ENCODE data around the gene ADAM12. TPM values are rescaled to one million over a fixed set of nuclear protein-coding genes. Genes with fewer than 3 reads are reported as not detected.

The ADAM12 gene
- polyA plus RNA-seq, 3 donors, result 25.6 to 27.1 (median 26.1) TPM

DNA sequence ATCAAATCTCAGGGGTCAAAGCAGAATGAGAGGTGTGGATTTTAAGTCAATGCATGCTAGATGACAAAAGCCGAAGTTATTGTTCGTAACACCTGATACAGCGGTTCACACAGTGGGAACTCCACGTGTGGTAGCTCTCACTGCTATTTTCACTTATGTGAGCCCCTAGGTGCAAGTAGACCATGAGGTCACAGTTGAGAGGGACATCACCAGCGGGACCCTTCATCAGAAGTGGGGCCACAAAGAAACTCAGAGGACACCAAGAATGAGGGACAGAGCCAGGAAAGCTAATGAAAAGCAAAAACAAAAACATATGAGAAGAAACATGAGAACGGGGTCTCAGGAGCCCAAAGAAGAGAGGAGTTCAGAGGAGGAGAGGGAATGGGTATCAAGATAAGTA lies 63.5 kb downstream of the ADAM12 start:
- DNase-seq (ENCODE audit: low read depth in 3 of 3, low spot score in 2 of 3), result no peak

DNA sequence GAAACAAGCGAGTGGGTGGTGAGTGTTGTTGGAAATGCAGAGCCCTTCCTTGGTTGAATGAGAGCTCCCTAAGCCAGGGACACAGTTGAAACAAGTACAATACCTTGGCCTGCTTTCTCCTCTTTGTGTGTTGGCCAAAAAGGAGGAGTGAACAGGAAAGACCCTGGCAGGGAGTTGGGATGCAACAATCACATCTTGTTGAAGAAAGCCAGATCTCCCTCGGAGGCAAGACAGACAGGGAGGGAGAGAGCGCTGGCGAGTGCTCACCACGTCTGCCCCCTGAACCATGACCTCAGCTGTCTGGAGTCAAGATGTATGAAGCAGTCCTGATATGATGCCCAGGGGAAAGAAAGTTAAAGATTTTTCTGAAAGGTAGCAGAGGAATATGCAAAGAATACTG lies 66.8 kb downstream of the ADAM12 start:
- no peak for DNase-seq (ENCODE audit: low read depth in 3 of 3, low spot score in 2 of 3)

DNA sequence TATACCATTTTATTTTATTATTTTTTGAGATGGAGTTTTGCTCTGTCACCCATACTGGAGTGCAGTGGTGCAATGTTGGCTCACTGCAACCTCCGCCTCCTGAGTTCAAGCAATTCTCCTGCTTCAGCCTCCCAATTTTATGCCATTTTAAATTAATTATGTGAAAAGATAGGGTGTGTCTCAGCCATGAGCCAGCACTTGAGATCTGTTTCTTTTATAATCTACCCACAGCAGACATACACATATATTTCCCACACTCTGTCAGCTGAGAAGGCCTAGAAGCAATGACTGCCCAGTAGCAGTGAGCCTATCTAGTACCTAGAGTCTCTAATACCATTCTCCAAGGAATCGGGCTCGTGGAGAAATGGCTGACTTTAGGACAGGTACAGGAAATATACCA lies 70.5 kb downstream of the ADAM12 start:
- no peak for DNase-seq (ENCODE audit: low read depth in 3 of 3, low spot score in 2 of 3)

DNA sequence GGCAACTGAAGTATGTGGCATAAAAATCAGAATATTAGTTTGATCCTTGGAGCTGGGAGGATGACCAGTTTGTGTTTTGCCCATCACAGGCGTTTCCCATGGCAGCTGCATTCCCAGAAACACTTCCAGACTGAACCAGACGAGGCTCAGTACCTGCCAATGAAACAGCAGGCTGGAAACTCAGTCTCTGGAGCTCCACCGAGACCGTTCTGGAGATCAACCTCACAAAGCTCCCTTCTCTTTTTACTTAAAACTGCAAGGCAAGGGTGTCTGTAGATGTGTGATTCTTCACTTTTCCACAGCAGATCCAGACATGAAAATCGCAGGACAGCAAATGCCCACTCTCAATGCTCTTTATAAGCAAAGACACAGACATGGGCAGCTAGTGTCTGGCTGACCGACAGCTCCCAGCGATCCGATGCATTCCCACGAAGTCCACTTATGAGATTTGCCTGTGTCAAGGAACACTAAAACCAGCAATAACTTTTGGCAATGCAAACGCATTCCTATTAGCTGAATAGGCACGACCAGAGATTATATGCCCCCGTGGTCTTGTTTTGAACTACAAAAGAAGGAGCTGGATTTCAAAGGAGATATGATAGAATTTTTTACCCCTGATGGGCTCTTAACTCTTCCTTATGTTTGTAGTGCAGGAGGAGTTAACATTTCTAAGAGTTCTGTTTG lies 72.6 kb downstream of the ADAM12 start:
- no peak for DNase-seq (ENCODE audit: low read depth in 3 of 3, low spot score in 2 of 3)

DNA sequence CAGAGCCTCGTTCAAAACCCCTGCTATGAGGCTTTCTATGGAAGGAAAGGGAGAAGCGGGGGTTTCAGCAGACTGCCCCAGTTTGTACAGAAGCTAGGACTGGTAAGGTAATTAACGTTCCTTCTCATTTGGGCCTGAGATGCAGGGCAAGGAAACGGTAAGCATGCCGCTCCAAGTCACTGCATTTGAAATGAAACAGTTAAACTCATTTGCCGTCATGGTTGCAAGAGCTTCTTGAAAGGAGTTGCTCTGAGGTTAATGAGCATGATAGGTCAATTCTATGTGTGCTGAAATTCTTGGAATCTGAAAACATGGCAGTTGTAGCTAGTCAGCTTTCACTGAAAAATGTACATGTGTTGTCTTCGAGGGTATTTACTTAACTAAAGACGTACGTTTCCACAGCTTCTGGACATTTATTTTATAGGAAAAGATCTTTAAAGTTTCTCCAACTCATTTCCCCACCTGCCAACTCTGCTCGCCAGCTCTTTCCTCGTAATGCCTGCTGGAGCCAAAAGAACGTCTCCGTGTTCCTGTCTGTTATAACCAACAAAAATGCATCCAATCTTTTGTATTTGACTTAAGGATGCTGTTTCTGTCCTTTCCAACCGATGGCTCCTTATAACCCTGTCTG lies 73.3 kb downstream of the ADAM12 start:
- no peak for DNase-seq (ENCODE audit: low read depth in 3 of 3, low spot score in 2 of 3)

DNA sequence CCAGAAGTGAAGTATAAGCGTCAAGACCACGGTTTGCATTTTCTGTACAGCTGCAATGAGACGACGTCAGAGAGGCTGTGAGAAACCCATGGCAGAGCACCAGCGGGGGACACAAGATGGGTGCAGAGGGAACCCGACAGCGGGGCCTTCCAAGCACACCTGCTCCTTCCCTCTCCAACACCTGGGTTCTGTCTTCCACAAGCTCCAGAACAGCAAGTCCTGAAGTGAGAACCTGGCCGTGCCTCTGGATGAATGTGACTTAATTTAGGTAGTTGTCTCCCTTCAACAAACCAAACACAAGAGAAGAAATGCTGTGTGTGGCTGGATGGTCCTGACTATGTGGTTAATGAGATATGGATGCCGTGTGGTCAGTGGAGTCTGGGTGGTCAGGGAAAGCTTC lies 76.1 kb downstream of the ADAM12 start:
- DNase-seq (ENCODE audit: low read depth in 3 of 3, low spot score in 2 of 3), result no peak

DNA sequence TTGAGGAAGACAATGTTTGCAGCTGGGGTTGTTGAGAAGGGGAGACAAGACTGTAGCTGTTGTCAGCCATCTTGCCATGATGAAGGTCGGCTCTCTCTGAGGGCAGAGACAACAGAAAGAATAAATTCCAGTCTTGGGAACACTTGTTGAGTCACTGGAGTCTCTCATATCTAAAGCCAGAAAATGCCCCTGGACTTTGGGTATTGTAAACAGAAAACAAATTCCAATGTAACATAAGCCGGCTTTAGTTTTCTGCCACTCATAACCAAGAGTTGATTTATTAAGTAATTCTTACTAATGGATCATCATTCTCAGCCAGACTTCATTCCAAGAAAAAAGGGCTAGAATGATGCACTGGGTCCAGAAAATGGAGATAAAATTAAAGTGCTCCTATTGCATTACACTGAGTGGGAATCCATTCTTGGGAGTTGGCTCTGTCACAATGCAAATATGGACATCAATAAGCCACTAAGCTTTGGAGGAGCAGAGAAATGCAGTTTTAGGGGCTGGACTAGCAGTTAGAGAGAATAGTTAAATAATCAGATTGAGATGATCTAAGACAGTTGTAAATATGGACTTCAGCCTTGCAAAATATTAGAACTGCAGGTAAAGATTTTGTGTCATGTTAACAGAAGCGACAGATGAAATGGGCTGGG lies 78.9 kb downstream of the ADAM12 start:
- DNase-seq (ENCODE audit: low read depth in 3 of 3, low spot score in 2 of 3), result no peak

DNA sequence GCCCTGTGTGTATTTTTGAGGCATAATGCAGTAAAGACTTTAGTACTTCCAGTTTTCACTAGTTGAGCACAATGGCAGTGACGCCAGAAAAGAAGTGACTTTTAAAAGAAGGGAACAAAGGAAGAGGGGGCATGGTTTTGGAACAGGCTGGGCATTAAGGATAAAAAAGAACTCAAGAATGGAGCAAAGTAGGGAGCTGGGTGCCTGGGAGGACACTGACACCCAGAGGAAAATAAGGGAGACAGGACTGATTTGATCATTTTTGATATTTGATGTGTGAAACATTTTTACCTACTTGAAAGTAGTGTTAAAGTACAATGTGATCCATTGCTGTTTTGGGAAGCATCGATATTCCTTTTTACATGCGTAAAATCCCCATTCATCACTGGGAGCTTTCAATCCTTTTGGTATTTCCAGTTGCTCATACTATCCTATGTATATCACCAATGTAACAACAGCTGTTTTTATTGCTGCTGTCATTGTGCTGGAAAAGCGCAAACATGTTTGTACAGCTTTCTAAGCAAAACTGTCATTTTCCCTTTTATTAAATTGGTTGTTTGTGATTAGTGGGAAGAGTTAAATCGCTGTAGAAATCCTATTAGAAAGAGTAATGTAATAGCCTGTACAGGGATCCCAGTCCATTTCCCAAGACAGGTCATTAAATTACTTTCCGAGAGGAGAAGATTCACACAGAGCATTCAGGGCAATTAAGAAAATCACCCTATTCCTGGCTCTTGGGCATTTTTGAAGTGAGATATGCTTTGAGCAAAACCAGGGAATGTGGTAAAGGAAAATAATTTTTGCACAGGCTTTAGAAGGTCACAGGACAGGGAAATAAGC lies 85.2 kb downstream of the ADAM12 start:
- DNase-seq (ENCODE audit: low read depth in 3 of 3, low spot score in 2 of 3), result no peak

DNA sequence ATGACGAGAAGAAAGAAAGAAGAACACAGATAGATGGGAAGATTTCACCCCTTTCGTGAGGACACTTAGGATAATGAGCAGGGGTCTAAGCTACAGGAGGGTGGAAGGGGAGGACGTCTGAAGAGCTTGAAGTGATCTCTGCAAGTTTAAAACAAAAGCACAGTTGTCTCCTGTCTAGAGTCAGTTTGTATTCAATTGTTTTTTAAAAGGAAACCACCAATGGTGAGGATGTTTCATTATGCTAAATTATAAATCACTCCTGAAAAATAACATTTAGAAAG lies 85.9 kb downstream of the ADAM12 start:
- DNase-seq (ENCODE audit: low read depth in 3 of 3, low spot score in 2 of 3), result no peak

DNA sequence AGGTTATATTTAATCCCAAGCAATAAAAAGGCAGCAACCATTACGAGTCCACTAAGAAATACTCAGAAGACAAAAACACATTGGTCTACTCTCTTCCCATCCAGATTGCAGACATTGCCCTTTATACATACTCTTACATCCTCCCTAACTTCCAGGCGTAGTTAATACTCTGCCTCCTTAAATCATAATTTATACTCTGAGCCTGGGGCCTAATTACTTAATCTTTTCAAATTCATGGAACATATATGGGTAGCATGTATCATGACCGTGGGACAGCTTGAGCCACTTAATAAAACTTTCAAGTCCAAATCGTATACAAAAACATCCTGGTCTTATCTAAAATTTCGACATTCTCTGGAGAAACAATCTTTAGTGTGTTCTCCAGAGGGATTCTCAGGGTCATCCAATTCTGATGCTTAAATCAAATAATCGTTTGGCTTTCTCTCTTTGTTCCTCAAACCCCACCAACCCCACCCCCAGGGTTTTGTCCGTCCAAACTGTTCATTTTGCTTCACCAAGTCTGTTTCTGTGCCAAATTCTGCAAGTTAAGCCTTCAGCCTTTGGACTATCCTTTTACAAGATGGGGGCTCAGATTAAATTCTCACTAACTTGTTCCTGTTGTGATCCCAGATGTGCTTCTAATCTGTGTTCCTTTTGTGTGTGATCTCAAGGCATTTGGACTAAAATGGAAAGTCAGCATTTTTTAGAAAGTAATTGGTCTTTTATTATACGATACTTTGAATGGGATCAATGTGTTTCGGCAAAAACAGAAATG lies 86.4 kb downstream of the ADAM12 start:
- DNase-seq (ENCODE audit: low read depth in 3 of 3, low spot score in 2 of 3), result no peak

DNA sequence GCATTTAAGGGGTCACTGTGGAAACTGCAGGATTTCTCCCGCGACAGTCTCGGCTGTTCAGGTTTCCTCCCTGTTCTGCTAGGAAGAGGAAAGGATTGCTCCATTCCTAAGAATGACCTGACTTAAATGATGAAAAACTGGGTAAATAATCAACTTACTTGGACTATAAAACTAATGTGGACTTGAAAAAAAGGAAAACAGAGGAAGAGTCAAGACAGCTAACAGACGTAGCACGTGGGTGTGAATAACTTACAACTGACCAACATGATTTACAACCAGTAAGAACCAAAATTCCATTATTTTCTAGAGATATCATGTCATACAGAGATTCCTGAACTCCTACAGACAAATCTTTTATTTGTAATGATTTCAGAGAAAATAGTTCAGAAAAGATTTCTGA lies 93.8 kb downstream of the ADAM12 start:
- no peak for DNase-seq (ENCODE audit: low read depth in 3 of 3, low spot score in 2 of 3)

DNA sequence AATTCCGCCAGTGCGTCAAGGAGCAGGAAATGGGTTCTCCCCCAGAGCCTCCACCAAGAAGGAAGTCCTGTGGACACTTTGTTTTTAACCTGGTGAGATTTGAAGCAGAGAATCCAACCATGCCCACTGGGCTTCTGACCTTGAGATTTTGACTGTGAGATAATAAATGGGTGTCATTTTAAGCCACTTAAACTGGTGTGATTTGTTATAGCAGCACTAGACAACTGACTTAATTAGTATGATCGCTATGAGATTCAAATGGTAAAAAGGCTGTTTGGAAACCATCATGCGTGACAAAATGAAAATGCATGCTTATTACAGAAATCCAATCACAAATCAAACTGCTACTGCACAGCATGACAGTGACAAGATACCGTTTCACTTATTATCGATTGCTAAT lies 98.0 kb downstream of the ADAM12 start:
- DNase-seq (ENCODE audit: low read depth in 3 of 3, low spot score in 2 of 3), result no peak

DNA sequence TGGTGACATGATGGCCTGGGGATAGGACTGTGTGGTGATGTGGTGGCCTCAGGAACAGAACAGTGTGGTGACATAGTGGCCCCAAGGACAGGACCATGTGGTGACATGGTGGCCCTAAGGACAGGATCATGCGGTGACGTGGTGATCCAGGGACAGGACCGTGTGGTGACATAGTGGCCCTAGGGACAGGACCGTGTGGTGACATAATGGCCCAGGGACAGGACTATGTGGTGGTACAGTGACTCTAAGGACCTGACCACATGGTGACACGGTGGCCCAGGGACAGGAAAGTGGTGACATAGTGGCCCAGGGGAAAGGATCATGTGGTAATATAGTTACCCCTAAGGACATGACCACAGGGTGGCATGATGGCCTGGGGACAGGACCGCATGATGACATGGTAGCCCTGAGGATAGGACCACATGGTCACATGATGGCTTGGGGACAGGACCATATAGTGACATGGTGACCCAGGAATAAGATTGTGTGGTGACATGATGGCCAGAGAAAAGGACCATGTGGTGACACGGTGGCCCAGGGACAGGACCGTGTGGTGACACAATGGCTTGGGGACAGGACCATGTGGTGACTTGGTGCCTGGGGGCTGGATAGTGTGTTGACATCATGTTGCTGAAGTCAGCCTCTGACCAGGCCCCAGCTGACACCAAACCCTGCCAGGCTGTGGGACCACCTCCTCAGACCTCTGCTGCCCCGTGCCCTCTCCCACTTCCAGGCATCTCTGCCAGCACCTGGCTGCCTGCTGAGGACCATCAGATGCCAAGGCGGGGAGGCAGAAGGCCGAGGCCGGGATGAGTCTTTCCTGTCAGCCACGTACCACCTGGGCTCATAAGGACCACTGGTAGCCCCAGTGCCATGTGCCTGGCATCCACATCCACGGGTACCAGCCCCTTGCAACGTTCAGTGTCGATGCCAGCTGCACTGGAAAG lies 99.5 kb downstream of the ADAM12 start:
- no peak for DNase-seq (ENCODE audit: low read depth in 3 of 3, low spot score in 2 of 3)

DNA sequence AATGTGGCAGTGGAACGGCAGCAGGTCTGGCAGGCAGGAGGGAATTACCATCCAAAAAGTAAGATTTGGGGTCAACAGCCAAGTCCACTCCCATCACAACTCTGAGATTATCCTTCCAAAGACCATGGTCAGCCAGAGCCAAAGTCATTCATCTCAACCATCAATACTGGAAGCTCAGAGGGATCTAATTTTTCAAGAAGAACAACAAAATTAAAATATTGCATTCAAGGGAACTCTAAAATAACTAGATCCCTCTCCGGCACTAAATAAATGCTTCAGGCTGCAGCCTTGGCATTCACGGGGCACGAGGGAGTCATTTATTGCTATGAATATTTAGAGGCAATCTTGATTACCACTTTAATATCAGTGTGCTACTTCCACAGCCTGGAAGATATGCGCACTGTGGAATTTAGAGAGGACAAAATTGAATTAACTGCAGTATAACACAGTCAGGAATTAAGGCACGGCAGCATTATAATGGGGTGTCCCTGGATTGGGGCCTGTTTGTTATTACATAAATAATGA lies 102.0 kb downstream of the ADAM12 start:
- DNase-seq (ENCODE audit: low read depth in 3 of 3, low spot score in 2 of 3), result no peak

DNA sequence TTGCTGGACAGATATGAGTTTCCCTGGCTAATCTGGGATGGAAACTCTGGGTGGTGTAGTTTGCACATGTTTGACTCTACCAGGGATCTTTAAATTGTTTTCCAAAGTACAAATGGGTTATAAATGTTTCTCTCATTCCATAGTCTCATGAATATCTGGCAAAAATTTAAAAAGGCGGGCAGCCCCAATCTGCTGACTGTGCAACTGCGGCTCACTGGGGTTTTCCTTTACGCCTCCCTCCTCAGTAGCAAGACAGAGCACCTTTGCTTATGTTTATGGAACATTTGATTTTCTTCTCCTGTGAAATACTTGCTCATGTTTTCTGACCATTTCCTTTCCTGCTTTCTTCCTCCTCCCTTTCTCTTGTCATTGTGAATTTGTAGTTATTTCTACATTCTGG lies 105.0 kb downstream of the ADAM12 start:
- DNase-seq (ENCODE audit: low read depth in 3 of 3, low spot score in 2 of 3), result no peak

DNA sequence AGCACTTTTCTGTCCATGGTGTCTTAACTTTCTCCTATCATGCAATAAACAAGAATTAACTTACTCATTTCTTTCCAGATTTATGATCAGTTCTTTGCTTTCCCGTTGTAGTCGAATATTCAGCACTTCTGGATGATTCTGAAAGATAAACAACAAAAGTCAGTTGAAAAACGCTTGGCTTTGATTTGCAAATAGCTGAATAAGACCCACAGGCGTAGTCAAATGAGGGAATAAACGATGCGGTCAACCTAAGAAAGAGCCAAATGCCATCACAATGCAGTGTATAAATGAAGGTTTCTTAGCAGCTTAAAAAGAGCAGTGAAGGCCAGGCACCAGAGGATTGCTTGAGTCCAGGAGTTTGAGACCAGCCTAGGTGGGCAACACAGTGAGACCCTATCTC lies 109.4 kb downstream of the ADAM12 start:
- no peak for DNase-seq (ENCODE audit: low read depth in 3 of 3, low spot score in 2 of 3)

DNA sequence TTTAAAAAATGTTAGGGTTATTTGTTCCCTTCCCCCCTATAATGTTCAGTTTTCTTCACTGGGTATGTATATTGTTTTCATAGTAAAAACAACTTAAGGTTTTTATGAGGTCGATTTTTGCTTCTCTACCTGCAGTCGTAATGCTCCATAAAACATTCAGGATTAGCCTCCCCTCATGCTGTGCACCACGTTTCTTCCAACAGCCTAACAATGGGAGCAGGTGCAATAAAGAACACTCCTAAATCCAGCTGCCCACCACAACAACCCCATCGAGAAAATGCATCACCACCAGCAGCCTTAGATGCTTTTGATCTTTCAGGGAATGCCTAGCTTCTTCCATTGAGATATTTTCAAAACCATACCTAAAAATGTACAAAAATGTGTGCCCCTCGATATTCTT lies 111.1 kb downstream of the ADAM12 start:
- no peak for DNase-seq (ENCODE audit: low read depth in 3 of 3, low spot score in 2 of 3)

DNA sequence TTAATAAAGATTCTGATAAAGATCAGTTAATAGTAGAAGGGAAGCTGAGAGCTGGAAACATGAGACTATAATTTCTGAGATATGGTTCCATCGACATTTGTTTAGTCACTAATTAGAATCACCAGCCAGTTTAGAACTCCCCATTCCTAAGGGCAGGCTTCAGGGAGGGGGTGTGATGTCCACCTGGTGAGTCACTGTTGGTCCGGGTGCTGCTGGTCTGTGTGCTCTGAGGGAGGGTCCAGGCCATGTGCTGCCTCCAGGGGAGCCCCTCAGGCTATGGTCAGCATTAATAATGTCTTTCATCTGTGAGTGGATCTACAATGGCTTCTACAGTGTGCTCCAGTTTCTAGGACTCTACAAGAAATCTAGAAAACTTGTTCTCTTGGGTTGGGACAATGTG lies 115.8 kb downstream of the ADAM12 start:
- DNase-seq (ENCODE audit: low read depth in 3 of 3, low spot score in 2 of 3), result no peak

DNA sequence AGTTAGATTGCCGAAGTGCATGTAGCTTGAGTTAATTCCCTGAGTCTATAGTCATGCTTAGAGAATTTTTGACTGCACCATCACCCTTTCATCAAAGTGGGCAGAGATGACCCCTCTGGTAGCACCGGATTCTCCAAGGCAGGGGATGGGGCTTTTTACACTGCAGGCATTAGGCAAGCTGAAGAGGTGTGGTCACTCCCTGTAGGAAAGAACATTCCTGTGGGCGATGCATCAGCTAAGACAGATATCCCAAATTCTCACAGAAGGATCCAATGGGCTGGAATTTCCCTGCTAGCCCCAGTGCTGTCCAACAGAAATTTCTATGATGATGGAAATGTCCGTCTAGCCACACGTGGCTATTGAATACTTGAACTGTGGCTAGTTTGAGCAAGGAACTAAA lies 118.2 kb downstream of the ADAM12 start:
- no peak for DNase-seq (ENCODE audit: low read depth in 3 of 3, low spot score in 2 of 3)
